Neural progenitor cell (in vitro differentiated cells): ENCODE data around the gene MACC1.

Experiments used
- EZH2 ChIP-seq: fragments of 200-600 bp; sonication (generic); IDR thresholded peaks from 2 replicates; pipeline ENCODE4 v1.6.1; 2017; ENCODE audit warnings: antibody characterized with exemption, mild to moderate bottlenecking, moderate library complexity
- EZH2phosphoT487 ChIP-seq: fragments of 200-600 bp; sonication (generic); IDR thresholded peaks from 2 replicates; pipeline ENCODE4 v1.6.1; 2017; ENCODE audit warnings: antibody characterized with exemption
- TF ChIP-seq, protein P1 (sequence below): fragments of 200-600 bp; sonication (generic); IDR thresholded peaks from 2 replicates; pipeline ENCODE4 v1.5.1; 2017; ENCODE audit warnings: antibody characterized with exemption, mild to moderate bottlenecking

DNA sequence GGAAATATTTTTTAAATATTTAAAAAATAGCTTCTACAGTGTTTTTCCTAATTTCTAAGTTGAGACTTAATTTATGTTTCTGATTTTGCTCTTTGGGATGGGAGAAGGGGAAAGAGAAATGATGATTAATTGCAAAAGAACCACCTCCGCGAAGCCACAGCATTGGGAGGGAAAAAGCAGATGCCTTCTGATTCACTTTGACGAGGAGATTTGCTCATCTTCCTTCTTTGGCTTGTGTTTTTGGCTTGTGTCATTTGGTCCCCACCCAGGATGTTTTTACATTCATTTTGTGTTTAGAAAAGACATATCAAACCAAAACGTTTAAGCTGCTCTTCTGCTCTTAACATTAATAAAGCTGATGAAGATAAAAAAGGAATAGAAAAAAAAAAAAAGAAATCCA is 121.7 kb downstream of the MACC1 start:
- TF ChIP-seq, protein P1, sequence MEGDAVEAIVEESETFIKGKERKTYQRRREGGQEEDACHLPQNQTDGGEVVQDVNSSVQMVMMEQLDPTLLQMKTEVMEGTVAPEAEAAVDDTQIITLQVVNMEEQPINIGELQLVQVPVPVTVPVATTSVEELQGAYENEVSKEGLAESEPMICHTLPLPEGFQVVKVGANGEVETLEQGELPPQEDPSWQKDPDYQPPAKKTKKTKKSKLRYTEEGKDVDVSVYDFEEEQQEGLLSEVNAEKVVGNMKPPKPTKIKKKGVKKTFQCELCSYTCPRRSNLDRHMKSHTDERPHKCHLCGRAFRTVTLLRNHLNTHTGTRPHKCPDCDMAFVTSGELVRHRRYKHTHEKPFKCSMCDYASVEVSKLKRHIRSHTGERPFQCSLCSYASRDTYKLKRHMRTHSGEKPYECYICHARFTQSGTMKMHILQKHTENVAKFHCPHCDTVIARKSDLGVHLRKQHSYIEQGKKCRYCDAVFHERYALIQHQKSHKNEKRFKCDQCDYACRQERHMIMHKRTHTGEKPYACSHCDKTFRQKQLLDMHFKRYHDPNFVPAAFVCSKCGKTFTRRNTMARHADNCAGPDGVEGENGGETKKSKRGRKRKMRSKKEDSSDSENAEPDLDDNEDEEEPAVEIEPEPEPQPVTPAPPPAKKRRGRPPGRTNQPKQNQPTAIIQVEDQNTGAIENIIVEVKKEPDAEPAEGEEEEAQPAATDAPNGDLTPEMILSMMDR: no peak
- TF ChIP-seq EZH2: no peak
- no peak for TF ChIP-seq EZH2phosphoT487
